ENCODE data around the gene RNF113B. TPM values are rescaled to one million over a fixed set of nuclear protein-coding genes. Genes with fewer than 3 reads are reported as not detected.

RNF113B gene
- total RNA-seq, 2 experiments from 2014 or later = not detected

- no peaks in the 10 kb centered on the region for H3K36me3 Mint-ChIP-seq
- ATAC-seq (no peak), DNase-seq (no peak)
- H3K9me3 Mint-ChIP-seq (ENCODE audit: low read depth) = no peaks in the 10 kb centered on the region
- no peak overlapping the region for H3K27ac Mint-ChIP-seq
- H3K4me3 Mint-ChIP-seq = no peak overlapping the region
- H3K27me3 Mint-ChIP-seq = peaks cover 3% of the 10 kb centered on the region
- no peaks in the 10 kb centered on the region for H3K4me1 Mint-ChIP-seq
- CTCF ChIA-PET = no interaction called here
Measured at GRCh38 chr13:98198683-98199082, 21.6 kb upstream of the RNF113B start.

DNA sequence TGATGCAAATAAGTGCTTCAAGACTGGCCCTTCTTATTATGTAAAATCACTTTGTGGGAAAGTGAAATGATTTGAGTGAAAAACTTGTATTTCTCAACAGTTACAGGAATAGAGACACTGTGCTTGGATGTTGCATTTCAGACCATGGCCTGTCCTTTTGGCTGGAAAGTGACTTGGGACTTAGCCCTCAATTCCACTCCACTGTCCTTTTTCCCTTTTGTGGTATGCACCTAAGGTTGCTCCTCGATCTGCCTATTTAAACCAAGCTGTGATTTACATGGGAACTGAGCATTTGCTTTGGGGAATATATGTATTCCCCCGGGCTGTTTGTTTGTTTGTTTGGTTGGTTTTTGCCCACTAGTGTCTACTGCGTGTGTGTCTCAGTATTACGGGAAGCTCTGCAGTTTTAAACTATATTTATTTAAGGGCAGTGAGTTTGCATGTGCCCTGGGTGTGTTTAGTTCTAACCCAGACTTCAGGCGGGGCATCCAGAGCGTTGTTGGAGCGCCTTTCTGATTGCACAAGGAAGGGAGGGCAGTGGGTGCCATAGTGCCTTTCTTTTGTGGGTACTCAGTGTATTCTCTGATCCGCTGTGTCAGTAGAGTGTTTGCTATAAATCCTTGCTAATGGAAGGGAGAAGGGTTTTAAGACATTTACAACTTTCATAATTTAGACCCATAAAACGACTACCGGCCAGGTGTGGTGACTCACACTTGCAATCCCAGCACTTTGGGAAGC, 18.2 kb upstream of the RNF113B start:
- DNase-seq (no peak), ATAC-seq (no peak)
- no peaks in the 10 kb centered on the region for H3K9me3 Mint-ChIP-seq (ENCODE audit: low read depth)
- CTCF ChIA-PET = no interaction called here
- no peaks in the 10 kb centered on the region for H3K27me3 Mint-ChIP-seq
- H3K4me3 Mint-ChIP-seq = no peak overlapping the region
- no peaks in the 10 kb centered on the region for H3K4me1 Mint-ChIP-seq
- no peak overlapping the region for H3K27ac Mint-ChIP-seq
- no peaks in the 10 kb centered on the region for H3K36me3 Mint-ChIP-seq

DNA sequence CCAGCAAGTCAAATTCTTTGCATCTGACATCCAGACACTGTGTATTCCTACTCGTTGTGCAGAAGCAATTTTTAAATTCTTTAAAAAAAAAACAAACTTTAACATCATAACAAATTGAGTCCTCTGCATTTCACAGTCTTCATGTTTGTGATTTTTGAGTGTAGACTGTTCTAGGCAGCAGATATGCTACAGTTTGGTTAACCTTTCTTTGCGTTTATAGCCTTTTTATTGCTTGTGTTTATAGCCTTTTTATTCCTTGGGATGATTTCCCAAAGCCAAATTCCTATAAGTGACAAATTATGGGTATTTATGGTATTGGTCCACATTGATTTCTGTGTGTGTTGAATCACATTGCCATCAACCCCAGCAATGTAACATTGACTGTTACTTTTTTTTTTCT, 14.9 kb upstream of the RNF113B start:
- Mint-ChIP-seq H3K4me3 (no peak overlapping the region), H3K27ac (no peak overlapping the region), H3K27me3 (no peaks in the 10 kb centered on the region), H3K9me3 (ENCODE audit: low read depth) (no peaks in the 10 kb centered on the region), H3K36me3 (no peaks in the 10 kb centered on the region), H3K4me1 (no peaks in the 10 kb centered on the region)
- CTCF ChIA-PET = no interaction called here
- DNase-seq (no peak), ATAC-seq (no peak)

GRCh38 chr13:98190889-98191444, 13.9 kb upstream of the RNF113B start:
- no peak for DNase-seq
- H3K4me3 Mint-ChIP-seq = no peak overlapping the region
- no peaks in the 10 kb centered on the region for H3K9me3 Mint-ChIP-seq (ENCODE audit: low read depth)
- no peaks in the 10 kb centered on the region for H3K4me1 Mint-ChIP-seq
- H3K36me3 Mint-ChIP-seq = no peaks in the 10 kb centered on the region
- CTCF ChIA-PET = no interaction called here
- H3K27me3 Mint-ChIP-seq = no peaks in the 10 kb centered on the region
- no peak overlapping the region for H3K27ac Mint-ChIP-seq
- ATAC-seq = no peak

- H3K36me3 Mint-ChIP-seq = no peaks in the 10 kb centered on the region
- no peak overlapping the region for H3K27ac Mint-ChIP-seq
- H3K9me3 Mint-ChIP-seq (ENCODE audit: low read depth) = no peaks in the 10 kb centered on the region
- H3K4me3 Mint-ChIP-seq = no peak overlapping the region
- no peaks in the 10 kb centered on the region for H3K27me3 Mint-ChIP-seq
- CTCF ChIA-PET = no interaction called here
- ATAC-seq (no peak), DNase-seq (no peak)
- no peaks in the 10 kb centered on the region for H3K4me1 Mint-ChIP-seq
Measured at GRCh38 chr13:98189841-98190505, 12.9 kb upstream of the RNF113B start.

DNA sequence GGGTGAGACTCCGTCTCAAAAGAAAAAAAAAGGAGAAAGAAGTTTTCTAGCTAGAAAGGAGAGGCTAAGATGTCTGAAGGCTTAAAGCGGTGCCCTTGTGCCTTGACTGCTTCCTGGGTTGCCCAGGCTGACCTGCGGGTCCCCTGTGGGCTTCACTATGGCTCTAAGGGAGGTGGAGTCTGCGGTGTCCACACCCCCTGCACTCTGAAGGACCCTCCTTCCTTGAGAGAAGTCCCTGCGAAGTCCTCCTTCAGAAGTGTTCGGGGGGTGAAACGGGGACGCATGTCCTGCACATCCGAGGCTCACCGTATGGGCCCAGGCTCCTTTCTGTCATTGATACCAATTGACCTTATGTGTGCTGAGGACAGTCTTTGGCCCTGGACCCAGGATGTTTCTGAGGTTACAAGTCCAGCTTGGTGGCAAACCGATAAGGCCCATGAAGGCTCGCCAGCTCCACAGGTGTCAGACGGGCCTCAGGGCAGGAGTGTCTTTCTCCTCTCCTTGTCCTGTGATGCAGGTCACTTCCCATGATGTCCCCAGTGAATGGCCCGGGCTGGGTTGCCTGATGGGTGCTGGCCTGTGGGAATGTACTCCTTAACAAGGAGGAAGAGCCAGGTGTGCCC, 11.6 kb upstream of the RNF113B start:
- CTCF ChIA-PET = no interaction called here

GRCh38 chr13:98187965-98188261, 10.8 kb upstream of the RNF113B start:
- Mint-ChIP-seq H3K36me3 (no peaks in the 10 kb centered on the region), H3K4me3 (no peak overlapping the region), H3K27ac (no peak overlapping the region), H3K4me1 (no peaks in the 10 kb centered on the region), H3K27me3 (no peaks in the 10 kb centered on the region), H3K9me3 (ENCODE audit: low read depth) (no peaks in the 10 kb centered on the region)
- DNase-seq (no peak), ATAC-seq (no peak)
- CTCF ChIA-PET = interaction anchor here (0.6 kb wide), 1 partner anchor 22 kb away, joined by 3 read pairs; no protein-coding TSS in a partner anchor

More for the DNA sequence above, 11.6 kb upstream of the RNF113B start:
- H3K27me3 Mint-ChIP-seq = no peaks in the 10 kb centered on the region
- H3K27ac Mint-ChIP-seq = no peak overlapping the region
- no peak for DNase-seq
- no peak for ATAC-seq
- no peaks in the 10 kb centered on the region for H3K36me3 Mint-ChIP-seq
- H3K4me3 Mint-ChIP-seq = no peak overlapping the region
- no peaks in the 10 kb centered on the region for H3K9me3 Mint-ChIP-seq (ENCODE audit: low read depth)
- no peaks in the 10 kb centered on the region for H3K4me1 Mint-ChIP-seq

- DNase-seq (no peak), ATAC-seq (no peak)
- H3K27ac Mint-ChIP-seq = no peak overlapping the region
- H3K36me3 Mint-ChIP-seq = no peaks in the 10 kb centered on the region
- no peaks in the 10 kb centered on the region for H3K4me1 Mint-ChIP-seq
- no peaks in the 10 kb centered on the region for H3K9me3 Mint-ChIP-seq (ENCODE audit: low read depth)
- no peak overlapping the region for H3K4me3 Mint-ChIP-seq
- CTCF ChIA-PET = interaction anchor here (0.6 kb wide), 1 partner anchor 23 kb away, joined by 3 read pairs; no protein-coding TSS in a partner anchor
- H3K27me3 Mint-ChIP-seq = no peaks in the 10 kb centered on the region
Measured at GRCh38 chr13:98187155-98187964, 10.3 kb upstream of the RNF113B start.

DNA sequence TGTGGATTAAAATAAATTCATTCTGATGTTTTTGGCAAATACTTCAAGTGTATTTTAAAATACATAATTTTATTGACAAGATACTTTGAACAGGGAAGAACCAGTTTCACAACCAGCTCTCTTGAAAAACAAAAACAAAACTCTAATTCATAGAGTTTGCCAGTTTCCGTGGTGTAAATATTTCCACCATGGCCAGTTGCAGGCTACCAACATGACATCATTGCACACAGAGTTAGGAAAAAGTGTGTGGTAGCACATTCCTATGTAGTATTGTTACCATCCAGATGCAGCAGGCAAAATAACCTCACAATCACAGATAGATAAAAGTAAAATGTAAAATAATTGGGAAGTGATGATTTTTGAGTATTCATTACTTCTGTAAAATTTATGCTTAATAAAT, 7.7 kb upstream of the RNF113B start:
- Mint-ChIP-seq H3K27me3 (peaks cover 3% of the 10 kb centered on the region), H3K9me3 (ENCODE audit: low read depth) (no peaks in the 10 kb centered on the region), H3K4me3 (no peak overlapping the region), H3K4me1 (no peaks in the 10 kb centered on the region), H3K27ac (no peak overlapping the region), H3K36me3 (no peaks in the 10 kb centered on the region)
- CTCF ChIA-PET = no interaction called here
- ATAC-seq (no peak), DNase-seq (no peak)

- Mint-ChIP-seq H3K4me3 (no peak overlapping the region), H3K36me3 (no peaks in the 10 kb centered on the region), H3K27ac (no peak overlapping the region), H3K9me3 (ENCODE audit: low read depth) (no peaks in the 10 kb centered on the region), H3K4me1 (no peaks in the 10 kb centered on the region), H3K27me3 (peaks cover 3% of the 10 kb centered on the region)
- ATAC-seq (no peak), DNase-seq (no peak)
- CTCF ChIA-PET = interaction anchor here (0.6 kb wide), 1 partner anchor 234 kb away, joined by 3 read pairs; no protein-coding TSS in a partner anchor
Measured at GRCh38 chr13:98182589-98182988, 5.5 kb upstream of the RNF113B start.

DNA sequence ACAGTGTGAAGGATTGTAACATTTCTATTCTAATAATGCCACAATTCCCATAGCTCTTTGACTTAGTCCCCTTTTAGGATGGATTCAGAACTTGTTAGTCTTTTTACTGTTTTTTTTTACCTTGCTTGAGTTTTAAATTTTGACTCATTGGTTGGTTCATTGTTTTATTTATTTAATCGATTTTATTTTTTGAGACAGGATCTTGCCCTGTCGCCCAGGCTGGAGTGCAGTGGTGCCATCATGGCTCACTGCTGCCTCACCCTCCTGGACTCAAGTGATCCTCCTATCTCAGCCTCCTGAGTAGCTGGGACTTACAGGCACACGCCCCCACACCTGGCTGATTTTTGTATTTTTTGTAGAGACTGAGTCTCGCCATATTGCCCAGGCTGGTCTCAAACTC, 5.1 kb upstream of the RNF113B start:
- Mint-ChIP-seq H3K4me3 (no peak overlapping the region), H3K4me1 (no peaks in the 10 kb centered on the region), H3K27ac (no peak overlapping the region), H3K27me3 (peaks cover 3% of the 10 kb centered on the region), H3K9me3 (ENCODE audit: low read depth) (no peaks in the 10 kb centered on the region), H3K36me3 (no peaks in the 10 kb centered on the region)
- CTCF ChIA-PET = no interaction called here
- ATAC-seq (no peak), DNase-seq (no peak)

DNA sequence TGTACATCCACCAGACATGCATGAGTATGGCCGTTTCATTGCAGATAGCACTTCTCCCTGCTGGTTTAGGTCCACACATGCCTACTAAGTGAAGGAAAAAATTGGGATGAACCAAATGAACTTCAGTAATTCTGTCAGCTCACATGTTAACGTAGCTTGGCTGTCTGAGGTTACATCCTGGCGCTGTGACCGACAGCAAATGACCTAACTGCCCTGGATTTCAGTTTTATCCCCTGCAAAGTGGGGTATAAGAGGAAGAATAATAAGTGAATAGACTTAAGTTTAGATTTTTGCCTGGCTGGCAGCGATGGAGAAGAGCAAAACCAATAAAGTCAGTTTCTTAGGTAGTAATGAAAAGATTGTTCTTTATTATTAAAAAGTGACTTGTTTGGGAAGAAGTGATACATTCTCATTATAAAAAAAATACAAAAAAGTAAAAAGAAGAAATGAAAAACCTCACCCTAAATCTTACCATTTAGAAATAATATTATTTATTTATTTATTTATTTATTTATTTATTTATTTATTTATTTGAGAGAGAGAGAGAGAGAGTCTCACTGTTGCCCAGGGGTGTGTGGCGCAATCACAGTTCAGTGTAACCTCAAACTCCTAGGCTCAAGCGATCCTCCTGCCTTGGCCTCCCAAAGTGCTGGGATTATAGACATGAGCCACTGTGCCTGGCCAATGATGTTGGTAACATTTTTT, 4.2 kb upstream of the RNF113B start:
- CTCF ChIA-PET = no interaction called here
- Mint-ChIP-seq H3K4me1 (no peaks in the 10 kb centered on the region), H3K27ac (no peak overlapping the region), H3K4me3 (no peak overlapping the region), H3K9me3 (ENCODE audit: low read depth) (no peaks in the 10 kb centered on the region), H3K27me3 (peaks cover 3% of the 10 kb centered on the region), H3K36me3 (no peaks in the 10 kb centered on the region)
- DNase-seq (no peak), ATAC-seq (no peak)

DNA sequence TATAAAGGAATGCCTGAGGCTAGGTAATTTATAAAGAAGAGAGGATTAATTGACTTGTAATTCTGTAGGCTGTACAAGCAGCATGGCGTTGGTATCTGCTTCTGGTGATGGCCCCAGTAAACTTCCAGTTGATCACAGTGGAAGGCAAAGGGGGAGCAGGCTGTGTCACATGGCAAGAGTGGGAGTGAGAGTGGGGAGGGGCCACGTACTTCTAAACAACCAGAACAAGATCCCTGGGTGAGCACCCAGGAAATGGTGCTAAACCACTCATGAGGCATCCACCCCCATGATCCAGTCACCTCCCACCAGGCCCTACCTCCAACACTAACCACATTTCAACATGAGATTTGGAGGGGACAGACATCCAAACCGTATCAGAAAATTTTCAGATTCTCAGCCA, 3.0 kb upstream of the RNF113B start:
- no peak overlapping the region for H3K27ac Mint-ChIP-seq
- peaks cover 3% of the 10 kb centered on the region for H3K27me3 Mint-ChIP-seq
- H3K9me3 Mint-ChIP-seq (ENCODE audit: low read depth) = no peaks in the 10 kb centered on the region
- CTCF ChIA-PET = no interaction called here
- no peaks in the 10 kb centered on the region for H3K4me1 Mint-ChIP-seq
- no peak overlapping the region for H3K4me3 Mint-ChIP-seq
- DNase-seq (no peak), ATAC-seq (no peak)
- H3K36me3 Mint-ChIP-seq = no peaks in the 10 kb centered on the region

Data from activated CD8-positive, alpha-beta memory T cell treated with anti-CD3 and anti-CD28 coated beads, Interleukin-2, amount 10 ng/mL, durations not matched to agents 7 days and 5 days (primary cell).